ENCODE data around the gene SVOP. TPM values are rescaled to one million over a fixed set of nuclear protein-coding genes. Genes with fewer than 3 reads are reported as not detected.

The SVOP gene
- total and polyA plus RNA-seq, 2 of the 4 experiments (the other 2 are of a cell fraction), result not detected

GRCh38 chr12:108914121-108914531, 106.7 kb downstream of the SVOP start:
- dilution Hi-C loops (cut with HindIII; ENCODE audit: low sequenced_read_pairs, unreplicated experiment) (no loop called here), intact Hi-C loops (cut with micrococcal nuclease) (no loop called here), in situ Hi-C loops (cut with MboI; ENCODE audit: low sequenced_read_pairs) (no loop called here)
- no CpG with 5 or more reads among the region's 4 CpGs for WGBS, 2 experiments (ENCODE audit: extremely low coverage in 2 of 2, insufficient read length in 1 of 2)
- H3K4me3 ChIP-seq (ENCODE audit: insufficient read depth, low read depth, low read length), result no peak overlapping the region
- H3K27me3 ChIP-seq (ENCODE audit: control insufficient read depth, insufficient read depth, low read length), result peaks cover 6% of the 10 kb centered on the region
- BruUV-seq (replicated peaks), result no TSS peak
- no peak overlapping the region for H4K8ac ChIP-seq (ENCODE audit: low read depth in 2 of 2, low read length in 2 of 2)
- no peak overlapping the region for H3K4ac ChIP-seq (ENCODE audit: low read depth, low read length)
- H4K91ac ChIP-seq (ENCODE audit: insufficient read depth, low read depth, low read length), result no peak overlapping the region
- no peak overlapping the region for H2BK5ac ChIP-seq (ENCODE audit: low read depth, low read length, poor library complexity, severe bottlenecking)
- no peaks in the 10 kb centered on the region for H3K36me3 ChIP-seq (ENCODE audit: control insufficient read depth, insufficient read depth, low read length)
- no peak for ATAC-seq (ENCODE audit: low read depth)
- ChIA-PET POLR2A (ENCODE audit: unreplicated experiment) (no interaction called here), CTCF (no interaction called here)
- no peaks in the 10 kb centered on the region for H3K9me3 ChIP-seq (ENCODE audit: control insufficient read depth, insufficient read depth, low read length)
- no peak overlapping the region for H3K14ac ChIP-seq (replicated peaks; ENCODE audit: low read depth, low read length)
- no peaks in the 10 kb centered on the region for H4K20me1 ChIP-seq (ENCODE audit: insufficient read depth, low read length)
- H3K18ac ChIP-seq (ENCODE audit: low read depth, low read length), result no peak overlapping the region
- no peak overlapping the region for H2BK20ac ChIP-seq (ENCODE audit: low read depth, low read length)
- H3K23ac ChIP-seq (ENCODE audit: low read depth, low read length), result no peak overlapping the region
- H3K27ac ChIP-seq (ENCODE audit: insufficient read depth, low read length), result no peak overlapping the region
- no peaks in the 10 kb centered on the region for H3K79me1 ChIP-seq (ENCODE audit: low read depth in 1 of 2, low read length in 2 of 2)
- no peaks in the 10 kb centered on the region for H3K9me1 ChIP-seq (ENCODE audit: insufficient read depth, low read length)
- no peak overlapping the region for H2BK120ac ChIP-seq (ENCODE audit: low read depth, low read length)
- TF ChIP-seq CHD1 (IDR thresholded peaks at IDR 0.05; ENCODE audit: low read depth, low read length) (no peak), NFE2L2 (IDR thresholded peaks at IDR 0.05; ENCODE audit: low read depth, low read length) (no peak), SMC3 (IDR thresholded peaks at IDR 0.05; ENCODE audit: low read depth, low read length) (no peak), ELK1 (IDR thresholded peaks at IDR 0.05; ENCODE audit: borderline replicate concordance, low read depth, low read length) (no peak), RCOR1 (IDR thresholded peaks at IDR 0.05; ENCODE audit: insufficient replicate concordance, low read length) (no peak), CEBPB (IDR thresholded peaks at IDR 0.05; ENCODE audit: low read depth, low read length) (no peak), MAFK (IDR thresholded peaks at IDR 0.05; ENCODE audit: low read depth, low read length) (no peak), MXI1 (IDR thresholded peaks at IDR 0.05; ENCODE audit: borderline replicate concordance, low read depth, low read length) (no peak), USF2 (IDR thresholded peaks at IDR 0.05; ENCODE audit: low read depth, low read length) (no peak)
- no peak overlapping the region for H3K4me2 ChIP-seq (ENCODE audit: low read depth, low read length)
- no peak overlapping the region for H2AK5ac ChIP-seq (ENCODE audit: low read depth, low read length)
- DNase-seq, result no peak
- no peak overlapping the region for H4K5ac ChIP-seq (ENCODE audit: low read depth, low read length)
- no peak overlapping the region for H2BK15ac ChIP-seq (ENCODE audit: low read depth, low read length)
- no peak overlapping the region for H2AFZ ChIP-seq (replicated peaks; ENCODE audit: low read length, poor library complexity)
- H3K56ac ChIP-seq (ENCODE audit: extremely low read depth, insufficient read depth, low read length), result no peak overlapping the region
- no peak overlapping the region for H3K9ac ChIP-seq (ENCODE audit: low read depth, low read length)
- H3K4me1 ChIP-seq (ENCODE audit: control insufficient read depth, insufficient read depth, low read length), result no peaks in the 10 kb centered on the region
- H2AK9ac ChIP-seq (replicated peaks; ENCODE audit: low read depth, low read length, poor library complexity), result no peak overlapping the region
